HEK293T (cell line): ENCODE measurements around the gene SLC30A1.
"Not testable (repeated sequence)": the region's sequence is repeated elsewhere in the genome, so short reads cannot be mapped to it uniquely, and the experiment has no call there.

Source experiments
- CTCF ChIA-PET: fragments of 350-600 bp; formaldehyde crosslinking; extraction: SDS; loops from one replicate; lab custom pipeline; 2021; ENCODE audit warnings: antibody characterized with exemption, inconsistent platforms; lab: Yijun Ruan, JAX
- POLR2A ChIA-PET: fragments of 350-600 bp; formaldehyde crosslinking; extraction: SDS; loops from one replicate; lab custom pipeline; 2020; ENCODE audit warnings: antibody characterized with exemption, inconsistent platforms; lab: Yijun Ruan, JAX
- DNase-seq: peaks from one replicate; pipeline ENCODE4 v3.0.0; 2012; ENCODE audit warnings: mixed read lengths; ENCODE audit errors: extremely low spot score
- ARNT ChIP-seq: fragments of 450-650 bp; IDR thresholded peaks from 2 replicates; pipeline ENCODE4 v1.6.1; 2017; ENCODE audit warnings: mild to moderate bottlenecking
- BHLHE40 ChIP-seq: fragments of 450-650 bp; IDR thresholded peaks from 2 replicates; pipeline ENCODE4 v1.6.1; 2016; ENCODE audit warnings: mild to moderate bottlenecking, moderate library complexity, borderline replicate concordance
- CTBP1 ChIP-seq: fragments of 450-650 bp; IDR thresholded peaks from 2 replicates; pipeline ENCODE4 v1.6.1; 2016; ENCODE audit warnings: borderline replicate concordance
- ELF4 ChIP-seq: fragments of 450-650 bp; IDR thresholded peaks from 2 replicates; pipeline ENCODE4 v1.6.1; 2017; ENCODE audit warnings: antibody characterized with exemption
- FOXA1 ChIP-seq: fragments of 450-650 bp; IDR thresholded peaks from 2 replicates; pipeline ENCODE4 v1.6.1; 2016; ENCODE audit warnings: mild to moderate bottlenecking
- FOXK2 ChIP-seq: fragments of 450-650 bp; IDR thresholded peaks from 2 replicates; pipeline ENCODE4 v1.6.1; 2016; ENCODE audit warnings: mild to moderate bottlenecking
- FOXM1 ChIP-seq: fragments of 450-650 bp; IDR thresholded peaks from 2 replicates; pipeline ENCODE4 v1.6.1; 2017; ENCODE audit warnings: mild to moderate bottlenecking, borderline replicate concordance
- HDGF ChIP-seq: fragments of 450-650 bp; IDR thresholded peaks from 2 replicates; pipeline ENCODE4 v1.6.1; 2017; ENCODE audit warnings: antibody characterized with exemption, borderline replicate concordance
- L3MBTL2 ChIP-seq: fragments of 450-650 bp; conservative IDR thresholded peaks from 2 replicates; pipeline ENCODE4 v1.6.1; 2016; ENCODE audit warnings: mild to moderate bottlenecking
- LEF1 ChIP-seq: fragments of 450-650 bp; IDR thresholded peaks from 2 replicates; pipeline ENCODE4 v1.6.1; 2017; ENCODE audit warnings: mild to moderate bottlenecking, borderline replicate concordance
- NFRKB ChIP-seq: fragments of 450-650 bp; IDR thresholded peaks from 2 replicates; pipeline ENCODE4 v1.6.1; 2016; ENCODE audit warnings: mild to moderate bottlenecking, moderate library complexity
- PKNOX1 ChIP-seq: fragments of 450-650 bp; IDR thresholded peaks from 2 replicates; pipeline ENCODE4 v1.6.1; 2016
- SP1 ChIP-seq: fragments of 450-650 bp; IDR thresholded peaks from 2 replicates; pipeline ENCODE4 v1.6.1; 2017
- SUZ12 ChIP-seq: fragments of 450-650 bp; IDR thresholded peaks from 2 replicates; pipeline ENCODE4 v1.6.1; 2016; ENCODE audit warnings: mild to moderate bottlenecking
- TARDBP ChIP-seq: fragments of 450-650 bp; IDR thresholded peaks from 2 replicates; pipeline ENCODE4 v1.6.1; 2016
- ZNF384 ChIP-seq: fragments of 450-650 bp; IDR thresholded peaks from 2 replicates; pipeline ENCODE4 v1.6.1; 2016

The SLC30A1 gene

GRCh38 chr1:211543025-211543424 lies 35.9 kb downstream of the SLC30A1 start:
- ChIA-PET POLR2A (no interaction called here), CTCF (no interaction called here)
- TF ChIP-seq CTBP1 (no peak), ARNT (no peak), HDGF (no peak), FOXM1 (no peak), BHLHE40 (no peak), SUZ12 (no peak), PKNOX1 (no peak), FOXK2 (no peak), FOXA1 (no peak), ZNF384 (no peak), TARDBP (no peak), SP1 (no peak), L3MBTL2 (no peak)
- DNase-seq: no peak

DNA sequence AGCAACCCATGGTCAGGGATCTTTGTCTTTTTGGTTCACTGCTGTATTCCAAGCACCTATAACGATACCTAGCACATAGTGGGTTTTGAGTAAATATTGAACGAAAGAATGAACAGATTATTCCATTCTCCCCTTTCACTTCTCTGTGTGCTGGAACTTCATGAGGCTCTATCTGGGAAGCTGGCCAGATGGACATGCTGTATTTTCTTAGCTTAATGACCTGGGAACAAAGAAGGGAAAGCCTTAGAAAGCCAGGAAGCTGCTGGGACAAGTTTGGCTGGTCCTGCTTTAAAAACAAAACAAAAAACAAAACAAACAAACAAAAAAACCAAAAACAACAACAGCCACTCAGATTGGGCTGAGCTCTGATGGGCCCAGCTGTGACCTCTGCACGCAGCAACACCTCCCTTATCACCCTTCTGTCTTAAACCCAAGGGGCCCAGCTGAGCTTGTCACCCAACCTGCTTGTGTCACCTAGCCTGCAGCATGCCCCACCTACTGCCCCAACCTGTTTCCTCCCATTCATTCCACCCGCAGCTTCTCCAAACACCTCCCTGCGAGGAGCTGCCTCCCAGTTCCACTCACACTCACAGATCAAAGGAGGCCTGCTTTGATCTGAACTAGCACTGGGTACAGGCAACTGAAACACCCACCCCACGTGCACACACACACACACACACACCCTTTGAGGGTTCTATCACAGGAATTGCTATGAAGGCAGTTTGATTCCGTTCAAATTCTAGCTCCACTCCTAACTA lies 37.1 kb downstream of the SLC30A1 start:
- ChIA-PET POLR2A (no interaction called here), CTCF (no interaction called here)
- DNase-seq: no peak
- no peak for TF ChIP-seq L3MBTL2
- no peak for TF ChIP-seq LEF1
- no peak for TF ChIP-seq HDGF
- TF ChIP-seq FOXK2: no peak
- no peak for TF ChIP-seq FOXA1
- TF ChIP-seq CTBP1: no peak
- TF ChIP-seq SUZ12: no peak
- no peak for TF ChIP-seq BHLHE40
- TF ChIP-seq FOXM1: no peak
- no peak for TF ChIP-seq ZNF384
- TF ChIP-seq TARDBP: no peak
- no peak for TF ChIP-seq ARNT
- TF ChIP-seq ELF4: no peak
- TF ChIP-seq NFRKB: no peak
- no peak for TF ChIP-seq SP1
- no peak for TF ChIP-seq PKNOX1

DNA sequence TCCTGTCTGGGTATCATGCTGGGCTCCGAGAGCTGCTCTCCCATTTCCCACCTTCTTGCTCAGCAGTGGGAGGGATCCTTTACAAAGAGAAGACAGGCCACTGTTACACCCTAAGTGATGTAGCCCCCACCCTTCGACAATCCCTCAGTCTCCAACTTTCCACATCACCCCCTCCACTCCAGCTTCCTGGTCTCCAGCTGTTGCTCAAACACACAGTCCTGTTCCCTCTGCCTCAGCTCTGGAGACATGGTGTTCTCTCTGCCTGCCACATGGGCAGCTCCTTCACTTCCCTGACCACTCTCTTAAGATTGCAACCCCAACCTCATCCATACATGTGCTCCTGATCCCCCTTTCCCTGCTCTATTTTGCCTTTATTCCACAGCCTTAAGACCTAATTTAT lies 37.7 kb downstream of the SLC30A1 start:
- POLR2A ChIA-PET: no interaction called here
- DNase-seq: no peak

DNA sequence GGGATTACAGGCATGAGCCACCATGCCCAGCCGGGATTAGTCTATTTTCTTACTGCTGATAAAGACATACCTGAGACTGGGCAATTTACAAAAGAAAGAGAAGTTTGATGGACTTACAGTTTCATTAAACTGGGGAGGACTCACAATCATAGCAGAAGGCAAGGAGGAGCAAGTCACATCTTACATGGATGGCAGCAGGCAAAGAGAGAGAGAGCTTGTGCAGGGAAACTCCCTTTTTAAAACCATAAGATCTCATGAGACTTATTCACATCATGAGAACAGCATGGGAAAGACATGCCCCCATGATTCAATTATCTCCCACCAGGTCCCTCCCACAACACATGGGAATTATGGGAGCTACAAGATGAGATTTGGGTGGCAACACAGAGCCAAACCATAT lies 38.1 kb downstream of the SLC30A1 start:
- CTCF ChIA-PET, DNase-seq, POLR2A ChIA-PET: not testable (repeated sequence)

More for the DNA sequence above, 37.7 kb downstream of the SLC30A1 start:
- CTCF ChIA-PET: no interaction called here
- TF ChIP-seq SP1 (no peak), ELF4 (no peak), L3MBTL2 (no peak), BHLHE40 (no peak), PKNOX1 (no peak), SUZ12 (no peak), CTBP1 (no peak), FOXK2 (no peak), ZNF384 (no peak), TARDBP (no peak), LEF1 (no peak), HDGF (no peak), FOXM1 (no peak), NFRKB (no peak), FOXA1 (no peak), ARNT (no peak)

- ChIA-PET POLR2A (no interaction called here), CTCF (interaction anchor here (1.1 kb wide), 1 partner anchor 16 kb away, joined by 3 read pairs; no protein-coding TSS in a partner anchor)
- TF ChIP-seq FOXM1: no peak
- no peak for TF ChIP-seq PKNOX1
- no peak for TF ChIP-seq ZNF384
- no peak for TF ChIP-seq LEF1
- no peak for TF ChIP-seq FOXK2
- no peak for TF ChIP-seq CTBP1
- no peak for TF ChIP-seq ELF4
- TF ChIP-seq SUZ12: no peak
- TF ChIP-seq SP1: no peak
- TF ChIP-seq L3MBTL2: no peak
- TF ChIP-seq HDGF: no peak
- no peak for TF ChIP-seq TARDBP
- no peak for TF ChIP-seq NFRKB
- no peak for TF ChIP-seq ARNT
- no peak for TF ChIP-seq BHLHE40
- no peak for TF ChIP-seq FOXA1
- DNase-seq: no peak
These were observed 40.7 kb downstream of the SLC30A1 start for GRCh38 chr1:211538287-211538686.

DNA sequence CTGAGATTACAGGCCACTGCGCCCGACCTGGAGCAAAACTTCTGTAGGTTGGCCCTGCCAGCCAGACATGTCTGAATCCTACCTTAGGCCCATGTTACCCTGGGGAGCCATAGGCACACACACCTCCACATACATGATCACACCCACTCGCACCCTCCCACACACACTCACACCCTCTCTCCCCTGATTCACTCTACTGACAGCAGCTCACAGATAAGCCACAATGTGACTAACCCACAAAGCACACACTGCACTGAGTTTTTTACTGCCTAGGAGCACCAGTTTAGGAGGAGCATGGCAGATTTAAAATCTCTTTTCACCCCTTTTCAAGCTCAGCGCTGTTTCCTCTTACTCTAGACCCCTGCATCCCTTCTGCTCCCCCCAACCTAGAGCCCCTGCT lies 41.7 kb downstream of the SLC30A1 start:
- ChIA-PET POLR2A (no interaction called here), CTCF (interaction anchor here (1.1 kb wide), 2 partner anchors 17 to 279 kb away, joined by 3 read pairs; no protein-coding TSS in a partner anchor)
- no peak for TF ChIP-seq ARNT
- TF ChIP-seq NFRKB: no peak
- no peak for TF ChIP-seq HDGF
- DNase-seq: no peak
